Tibial artery (tissue), 4 donors: ENCODE measurements around the gene MCC.
"Not testable (repeated sequence)": the region's sequence is repeated elsewhere in the genome, so short reads cannot be mapped to it uniquely, and the experiment has no call there.

ENCODE experiments used
- DNase-seq, 2 donors: peaks; one replicate each; pipeline ENCODE4 v3.0.0-alpha.2; 2019
- H3K27ac ChIP-seq, 2 donors: fragments of 200-600 bp; sonication (generic) in 1 of 2; 1 replicate in 1 of 2; 2 replicates in 1 of 2; pipeline ENCODE4 v1.5.1; 2018 to 2019; ENCODE audit warnings: mild to moderate bottlenecking in 1 of 2
- H3K27me3 ChIP-seq, 2 donors: fragments of 200-600 bp; sonication (generic) in 1 of 2; one replicate each; pipeline versions ENCODE4 v1.5.1 to v1.6.0; 2016 to 2019
- H3K36me3 ChIP-seq, 3 donors: fragments of 200-600 bp; sonication (generic) in 2 of 3; one replicate each; pipeline ENCODE4 v1.5.1; 2016 to 2019; ENCODE audit warnings: mild to moderate bottlenecking in 2 of 3
- H3K4me1 ChIP-seq, 4 donors: fragments of 200-600 bp; sonication (generic) in 2 of 4; 1 replicate in 3 of 4; 2 replicates in 1 of 4; pipeline ENCODE4 v1.5.1; 2016 to 2019
- H3K4me3 ChIP-seq, 2 donors: fragments of 200-600 bp; sonication (generic) in 1 of 2; 1 replicate in 1 of 2; 2 replicates in 1 of 2; pipeline ENCODE4 v1.5.1; 2018 to 2019; ENCODE audit warnings: mild to moderate bottlenecking in 2 of 2
- H3K9me3 ChIP-seq, 3 donors: fragments of 200-600 bp; sonication (generic) in 1 of 3; one replicate each; pipeline ENCODE4 v1.5.1; 2016 to 2019
- intact Hi-C: fragments of 100-400 bp; cut with DNase I; formaldehyde crosslinking; loops from one replicate; pipeline ENCODE4 v1.15.0; 2023; ENCODE audit warnings: low total_unique reads
- TF ChIP-seq, protein P1 (sequence below), 2 experiments: fragments of 200-600 bp in 1 of 2; fragments of 450-650 bp in 1 of 2; IDR thresholded peaks; one replicate each; pipeline ENCODE4 v1.5.1; 2017 to 2019; ENCODE audit warnings: antibody characterized with exemption in 2 of 2, mild to moderate bottlenecking in 1 of 2, moderate library complexity in 1 of 2

MCC gene

DNA sequence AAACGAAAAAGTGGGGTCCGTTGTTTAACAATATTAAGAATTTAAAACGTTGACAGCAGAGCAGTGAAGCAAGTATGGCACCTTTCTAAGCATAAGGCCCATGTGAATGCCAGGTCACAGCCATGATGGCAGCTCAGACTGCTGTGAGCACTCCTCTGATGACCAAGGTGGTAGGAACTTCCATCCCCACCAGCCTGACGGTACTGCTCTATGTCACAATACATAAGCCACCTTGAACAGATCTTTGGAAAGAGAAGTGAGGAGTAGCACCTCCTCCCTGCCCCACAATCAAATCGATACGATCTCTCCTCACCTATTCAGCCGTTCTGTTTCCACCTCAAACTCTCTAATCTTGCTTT, 405.7 kb downstream of the MCC start:
- peaks cover 0 to 20% (median 0%) of the 10 kb centered on the region in 3 donors for H3K36me3 ChIP-seq
- intact Hi-C loops = no loop called here

DNA sequence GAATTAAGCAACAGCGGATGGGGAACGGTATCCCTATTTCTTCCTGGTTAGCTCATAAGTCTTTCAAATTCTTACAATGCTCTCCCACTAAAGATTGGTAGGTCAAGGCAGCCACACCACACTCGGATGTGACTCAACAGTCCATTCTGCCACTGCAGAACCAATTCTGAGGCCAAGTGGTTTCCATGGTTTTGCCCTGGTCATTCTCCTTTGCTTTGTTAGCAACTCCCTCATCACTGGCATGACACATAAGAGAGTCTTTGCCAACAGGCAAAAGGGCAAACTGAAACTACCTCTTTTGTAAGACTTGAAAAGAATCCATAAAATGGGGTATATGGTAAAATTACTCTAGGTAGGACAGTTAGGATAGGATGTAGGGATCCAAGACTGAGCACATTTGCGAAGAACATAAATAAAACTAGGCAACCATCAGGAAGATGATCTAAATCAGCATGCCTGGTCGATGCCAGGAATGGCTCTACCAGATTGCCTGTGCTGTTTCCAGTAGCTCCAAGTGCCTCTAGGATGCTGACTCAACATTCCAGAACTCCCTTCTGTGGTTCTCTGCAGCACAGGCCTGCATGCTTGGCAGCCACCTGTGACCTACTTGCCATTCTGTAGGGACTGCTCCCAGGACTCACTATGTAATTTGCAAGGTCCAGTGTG, 406.2 kb downstream of the MCC start:
- Histone ChIP-seq H3K4me1 (peaks cover 0 to 9% (median 4%) of the 10 kb centered on the region in 4 donors), H3K36me3 (peaks cover 0 to 20% (median 0%) of the 10 kb centered on the region in 3 donors), H3K27ac (no peak overlapping the region), H3K9me3 (no peaks in the 10 kb centered on the region), H3K4me3 (no peak overlapping the region), H3K27me3 (no peaks in the 10 kb centered on the region)
- TF ChIP-seq, protein P1, sequence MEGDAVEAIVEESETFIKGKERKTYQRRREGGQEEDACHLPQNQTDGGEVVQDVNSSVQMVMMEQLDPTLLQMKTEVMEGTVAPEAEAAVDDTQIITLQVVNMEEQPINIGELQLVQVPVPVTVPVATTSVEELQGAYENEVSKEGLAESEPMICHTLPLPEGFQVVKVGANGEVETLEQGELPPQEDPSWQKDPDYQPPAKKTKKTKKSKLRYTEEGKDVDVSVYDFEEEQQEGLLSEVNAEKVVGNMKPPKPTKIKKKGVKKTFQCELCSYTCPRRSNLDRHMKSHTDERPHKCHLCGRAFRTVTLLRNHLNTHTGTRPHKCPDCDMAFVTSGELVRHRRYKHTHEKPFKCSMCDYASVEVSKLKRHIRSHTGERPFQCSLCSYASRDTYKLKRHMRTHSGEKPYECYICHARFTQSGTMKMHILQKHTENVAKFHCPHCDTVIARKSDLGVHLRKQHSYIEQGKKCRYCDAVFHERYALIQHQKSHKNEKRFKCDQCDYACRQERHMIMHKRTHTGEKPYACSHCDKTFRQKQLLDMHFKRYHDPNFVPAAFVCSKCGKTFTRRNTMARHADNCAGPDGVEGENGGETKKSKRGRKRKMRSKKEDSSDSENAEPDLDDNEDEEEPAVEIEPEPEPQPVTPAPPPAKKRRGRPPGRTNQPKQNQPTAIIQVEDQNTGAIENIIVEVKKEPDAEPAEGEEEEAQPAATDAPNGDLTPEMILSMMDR (IDR thresholded peaks at IDR 0.05) = no peak
- intact Hi-C loops = no loop called here
- DNase-seq = no peak

More for the DNA sequence above, 405.7 kb downstream of the MCC start:
- Histone ChIP-seq H3K4me1 (peaks cover 0 to 14% (median 7%) of the 10 kb centered on the region in 4 donors), H3K27me3 (no peaks in the 10 kb centered on the region), H3K4me3 (no peak overlapping the region), H3K9me3 (no peaks in the 10 kb centered on the region), H3K27ac (no peak overlapping the region)
- TF ChIP-seq, protein P1 (IDR thresholded peaks at IDR 0.05) = no peak
- no peak for DNase-seq

DNA sequence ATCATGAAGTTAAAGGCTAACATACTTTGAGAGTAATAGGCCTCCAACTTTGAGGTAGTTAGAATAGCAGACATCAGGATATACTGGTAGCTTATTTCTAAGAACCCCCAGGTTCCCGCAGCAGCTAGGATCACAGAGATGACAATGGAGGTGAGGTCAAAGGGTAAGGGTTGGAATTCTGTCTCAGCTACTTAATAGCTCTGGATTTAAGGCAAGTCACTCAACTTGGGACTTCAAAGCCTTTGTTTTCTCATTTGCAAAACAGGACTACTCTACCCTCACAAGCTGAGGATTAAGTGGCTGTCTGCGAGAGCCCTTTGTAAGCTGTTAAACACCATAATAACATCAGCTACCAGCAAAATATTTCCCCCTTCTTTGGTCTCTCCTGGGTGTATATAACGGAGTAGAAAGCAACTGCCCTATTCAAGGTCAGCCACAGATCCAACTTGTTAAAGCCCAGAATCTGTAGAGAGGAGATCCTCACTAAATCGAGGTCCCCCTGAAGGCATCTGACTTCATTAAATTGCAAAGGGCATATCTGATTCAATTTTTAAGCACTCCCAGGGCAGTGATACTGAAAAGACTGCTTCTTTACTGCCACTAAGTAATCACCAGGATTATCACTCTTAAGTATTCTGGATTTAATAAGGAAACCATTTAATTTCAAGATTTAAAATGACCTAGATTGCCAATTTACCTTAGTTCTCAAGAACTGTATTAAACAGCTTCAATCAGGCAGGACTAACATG, 407.0 kb downstream of the MCC start:
- Histone ChIP-seq H3K27ac (no peak overlapping the region), H3K27me3 (no peaks in the 10 kb centered on the region), H3K4me3 (no peak overlapping the region), H3K36me3 (peaks cover 0 to 20% (median 0%) of the 10 kb centered on the region in 3 donors), H3K9me3 (no peaks in the 10 kb centered on the region), H3K4me1 (peaks cover 0 to 1% (median under 1%) of the 10 kb centered on the region in 4 donors)
- DNase-seq = no peak
- intact Hi-C loops = no loop called here
- TF ChIP-seq, protein P1 (IDR thresholded peaks at IDR 0.05) = no peak

DNA sequence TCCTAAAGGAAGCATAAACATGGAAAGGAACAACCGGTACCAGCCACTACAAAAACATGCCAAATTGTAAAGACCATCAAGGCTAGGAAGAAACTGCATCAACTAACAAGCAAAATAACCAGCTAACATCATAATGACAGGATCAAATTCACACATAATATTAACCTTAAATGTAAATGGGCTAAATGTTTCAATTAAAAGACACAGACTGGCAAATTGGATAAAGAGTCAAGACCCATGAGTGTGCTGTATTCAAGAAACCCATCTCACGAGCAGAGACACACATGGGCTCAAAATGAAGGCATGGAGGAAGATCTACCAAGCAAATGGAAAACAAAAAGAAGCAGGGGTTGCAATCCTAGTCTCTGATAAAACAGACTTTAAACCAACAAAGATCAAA, 411.6 kb downstream of the MCC start:
- H3K4me1 ChIP-seq, intact Hi-C loops, H3K27me3 ChIP-seq, H3K27ac ChIP-seq, H3K4me3 ChIP-seq, H3K9me3 ChIP-seq, DNase-seq: not testable (repeated sequence)
- peaks cover 0 to 13% (median 0%) of the 10 kb centered on the region in 3 donors for H3K36me3 ChIP-seq

DNA sequence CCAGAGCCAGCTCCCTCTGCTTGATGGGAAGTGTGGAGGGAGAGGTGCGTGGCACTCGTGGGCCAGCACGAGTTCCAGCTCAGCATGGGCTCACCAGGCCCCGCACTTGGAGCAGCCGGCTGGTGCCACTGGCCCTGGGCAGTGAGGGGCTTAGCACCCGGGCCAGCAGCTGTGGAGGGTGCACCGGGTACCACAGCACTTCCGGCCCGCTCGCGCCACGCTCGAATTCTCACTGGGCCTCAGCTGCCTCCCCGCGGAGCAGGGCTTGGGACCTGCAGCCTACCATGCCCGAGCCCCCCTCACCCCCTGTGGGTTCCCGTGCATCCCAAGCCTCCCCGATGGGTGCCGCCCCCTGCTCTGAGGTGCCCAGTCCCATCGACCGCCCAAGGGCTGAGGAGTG, 413.2 kb downstream of the MCC start:
- Histone ChIP-seq H3K4me1 (no peaks in the 10 kb centered on the region), H3K27ac (no peak overlapping the region), H3K27me3 (no peaks in the 10 kb centered on the region), H3K4me3 (no peak overlapping the region), H3K9me3 (no peaks in the 10 kb centered on the region), H3K36me3 (peaks cover 0 to 13% (median 0%) of the 10 kb centered on the region in 3 donors)
- intact Hi-C loops = no loop called here
- TF ChIP-seq, protein P1 (IDR thresholded peaks at IDR 0.05) = no peak
- no peak for DNase-seq

DNA sequence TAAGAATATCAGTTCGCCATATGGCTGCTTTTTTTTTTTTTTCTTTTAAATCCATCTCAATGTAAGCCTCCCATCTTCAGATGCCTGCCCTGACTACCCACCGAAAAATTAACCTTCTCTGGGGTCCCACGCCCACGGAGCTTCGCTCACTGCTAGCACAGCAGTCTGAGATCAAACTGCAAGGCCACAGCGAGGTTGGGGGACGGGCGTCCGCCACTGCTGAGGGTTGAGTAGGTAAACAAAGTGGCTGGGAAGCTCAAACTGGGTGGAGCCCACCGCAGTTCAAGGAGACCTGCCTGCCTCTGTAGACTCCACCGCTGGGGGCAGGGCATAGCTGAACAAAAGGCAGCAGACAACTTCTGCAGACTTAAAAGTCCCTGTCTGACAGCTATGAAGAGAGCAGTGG, 414.6 kb downstream of the MCC start:
- H3K27me3 ChIP-seq, intact Hi-C loops, H3K27ac ChIP-seq, H3K9me3 ChIP-seq, H3K4me1 ChIP-seq, H3K4me3 ChIP-seq, DNase-seq: not testable (repeated sequence)
- H3K36me3 ChIP-seq = peaks cover 0 to 23% (median 0%) of the 10 kb centered on the region in 3 donors
